DMS153 treated with DMSO at 0.1 percent for 48 hours (cell line): ENCODE measurements around the gene DNAJC6.

Experiments used
- DNase-seq: peaks from one replicate; lab custom pipeline; 2025; ENCODE audit not compliant: unreplicated experiment; lab: John Stamatoyannopoulos, UW

DNAJC6 gene

GRCh38 chr1:65459397-65459768 lies 150.0 kb downstream of the DNAJC6 start:
- peak; percentile 52 for DNase-seq
